Ovary (tissue), 9 donors: ENCODE measurements around the gene ID3. TPM values are rescaled to one million over a fixed set of nuclear protein-coding genes. Genes with fewer than 3 reads are reported as not detected.

Experiments used
- DNase-seq, 5 donors: peaks; one replicate each; pipeline ENCODE4 v3.0.0-alpha.2; 2019 to 2020
- H3K27ac ChIP-seq, 2 donors: fragments of 200-600 bp; one replicate each; pipeline versions ENCODE4 v1.5.1 to v1.8.0; 2019 to 2022
- H3K27me3 ChIP-seq: fragments of 200-600 bp; one replicate; pipeline ENCODE4 v1.8.0; 2022
- H3K36me3 ChIP-seq: fragments of 200-600 bp; sonication (generic); one replicate; pipeline ENCODE4 v1.5.1; 2019
- H3K4me1 ChIP-seq: one replicate; pipeline ENCODE4 v1.8.1; 2013; ENCODE audit warnings: mild to moderate bottlenecking, moderate library complexity; ENCODE audit not compliant: insufficient read depth
- H3K4me3 ChIP-seq: fragments of 200-600 bp; sonication (generic); one replicate; pipeline ENCODE4 v1.5.1; 2017
- H3K9me3 ChIP-seq, 2 donors: fragments of 200-600 bp in 1 of 2; sonication (generic) in 1 of 2; one replicate each; pipeline versions ENCODE4 v1.5.1 to v1.8.1; 2013 to 2019; ENCODE audit warnings: mild to moderate bottlenecking in 1 of 2, moderate library complexity in 1 of 2
- CTCF ChIP-seq, 3 donors: fragments of 450-650 bp in 2 of 3; fragments of 200-600 bp in 1 of 3; IDR thresholded peaks; one replicate each; pipeline versions ENCODE4 v1.5.1 to v1.8.0; 2016 to 2022; ENCODE audit warnings: antibody characterized with exemption in 3 of 3, mild to moderate bottlenecking in 1 of 3
- EP300 ChIP-seq: sonication (generic); formaldehyde crosslinking; IDR thresholded peaks from one replicate; pipeline ENCODE4 v1.6.1; 2017; ENCODE audit warnings: antibody characterized with exemption
- POLR2A ChIP-seq: fragments of 450-650 bp; IDR thresholded peaks from one replicate; pipeline ENCODE4 v1.6.1; 2017; ENCODE audit warnings: antibody characterized with exemption, mild to moderate bottlenecking, moderate library complexity
- WGBS, 3 donors: extraction: QIAGEN DNeasy Blood & Tissue Kit in 1 of 3; methylation state at CpG; one replicate each; pipeline versions ENCODE4 v1.1.5 to v1.1.7; 2013 to 2017; 5-methylcytosine and 5-hydroxymethylcytosine counted together
- intact Hi-C, 4 donors: fragments of 100-400 bp; cut with DNase I; formaldehyde crosslinking; loops; one replicate each; pipeline versions ENCODE4 v1.11.0 to v1.15.1; 2022 to 2023
- polyA plus RNA-seq, 2 donors: library from polyadenylated mRNA; stranded (reverse); fragments of 200-250 nt in 1 of 2; fragments of 350-450 nt in 1 of 2; fragmentation: Illumina TruSeq in 1 of 2; extraction: RNeasy Lipid Tissue Mini Kit (QIAGEN cat#74804) in 1 of 2; gene quantifications; one replicate each; pipeline ENCODE4 v1.2.3, GENCODE V29; 2013 to 2014
- total RNA-seq, 7 donors: library from RNA; depleted of rRNA in 2 of 7; stranded (reverse); fragments of >200 nt in 2 of 7; fragmentation: NEBNext Ultra II Directional in 3 of 7; extraction: Animal tissue kit (Norgen Biotek cat#: 25700) in 3 of 7; gene quantifications; one replicate each; pipeline versions ENCODE4 v1.1.0 to v1.2.4, GENCODE V29; 2016 to 2023
- donor health status: DM: no; HTN: no; CAD: no; lungs with moderate emphysema.
- donor health status: DM: no; HTN: no; CAD: no.
- donor health status: Bipolar disorder and iron deficiency.
- donor health status: DM: yes; HTN: yes; CAD: no.
- donor health status: DM: no; HTN: no; CAD: no.
- donor health status: DM: yes; HTN: yes; CAD: no.

ID3 gene
- total and polyA plus RNA-seq, 9 donors = 37.9 to 274 (median 143) TPM

- intact Hi-C loops = no loop called here
- H3K27ac ChIP-seq = no peak overlapping the region
- peaks cover 9% of the 10 kb centered on the region for H3K4me1 ChIP-seq
- no peaks in the 10 kb centered on the region for H3K27me3 ChIP-seq
- peak in 2 of 5 donors; percentile 36 to 47 for DNase-seq
- WGBS, 3 donors = 20 to 23% (median 20%) methylated on average over 8 to 9 of the region's 9 CpGs
- TF ChIP-seq CTCF (IDR thresholded peaks at IDR 0.05) (no peak), POLR2A (no peak), EP300 (no peak)
- no peak overlapping the region for H3K4me3 ChIP-seq
- H3K36me3 ChIP-seq = no peaks in the 10 kb centered on the region
- H3K9me3 ChIP-seq = no peaks in the 10 kb centered on the region
Observed at GRCh38 chr1:23528250-23528978, 30.9 kb downstream of the ID3 start.

- Histone ChIP-seq H3K4me3 (no peak overlapping the region), H3K27me3 (no peaks in the 10 kb centered on the region), H3K4me1 (peaks cover 9% of the 10 kb centered on the region), H3K27ac (no peak overlapping the region), H3K9me3 (no peaks in the 10 kb centered on the region), H3K36me3 (no peaks in the 10 kb centered on the region)
- WGBS, 3 donors = 85 to 95% (median 89%) methylated on average over 6 of the region's 6 CpGs
- TF ChIP-seq EP300 (no peak), CTCF (IDR thresholded peaks at IDR 0.05) (no peak), POLR2A (no peak)
- DNase-seq = no peak
- intact Hi-C loops = no loop called here
Observed at GRCh38 chr1:23527900-23528249, 31.4 kb downstream of the ID3 start.

GRCh38 chr1:23527366-23527765 lies 31.9 kb downstream of the ID3 start:
- H3K9me3 ChIP-seq = no peaks in the 10 kb centered on the region
- H3K4me3 ChIP-seq = no peak overlapping the region
- TF ChIP-seq POLR2A = no peak
- no peak for TF ChIP-seq EP300
- no peak for TF ChIP-seq CTCF (IDR thresholded peaks at IDR 0.05)
- 87 to 91% (median 89%) methylated on average over 7 of the region's 7 CpGs for WGBS, 3 donors
- H3K4me1 ChIP-seq = peaks cover 9% of the 10 kb centered on the region
- H3K27me3 ChIP-seq = no peaks in the 10 kb centered on the region
- intact Hi-C loops = no loop called here
- H3K27ac ChIP-seq = no peak overlapping the region
- no peak for DNase-seq
- H3K36me3 ChIP-seq = no peaks in the 10 kb centered on the region

GRCh38 chr1:23526329-23527041 lies 32.8 kb downstream of the ID3 start:
- Histone ChIP-seq H3K27ac (no peak overlapping the region), H3K4me1 (peaks cover 9% of the 10 kb centered on the region), H3K36me3 (no peaks in the 10 kb centered on the region), H3K27me3 (no peaks in the 10 kb centered on the region), H3K4me3 (no peak overlapping the region), H3K9me3 (no peaks in the 10 kb centered on the region)
- no peak for DNase-seq
- no peak for TF ChIP-seq CTCF (IDR thresholded peaks at IDR 0.05)
- TF ChIP-seq POLR2A = no peak
- TF ChIP-seq EP300 = no peak
- intact Hi-C loops = no loop called here
- 91 to 92% (median 92%) methylated on average over 8 of the region's 8 CpGs for WGBS, 3 donors
